Activated CD4-positive, alpha-beta T cell treated with anti-CD3 and anti-CD28 coated beads for 1 hour (primary cell): ENCODE data around the gene USP3.

ENCODE experiments used
- DNase-seq: peaks from one replicate; pipeline ENCODE4 v3.0.0-alpha.2; 2020

The USP3 gene

GRCh38 chr15:63554337-63554927, 50.0 kb downstream of the USP3 start:
- no peak for DNase-seq

- DNase-seq = no peak
Observed at GRCh38 chr15:63555507-63555906, 51.1 kb downstream of the USP3 start.

GRCh38 chr15:63556246-63556645, 51.9 kb downstream of the USP3 start:
- DNase-seq = no peak

GRCh38 chr15:63556736-63557135, 52.3 kb downstream of the USP3 start:
- no peak for DNase-seq

- no peak for DNase-seq
Observed at GRCh38 chr15:63559753-63560152, 55.4 kb downstream of the USP3 start.

GRCh38 chr15:63560741-63561448, 56.5 kb downstream of the USP3 start:
- DNase-seq = no peak

GRCh38 chr15:63564093-63564492, 59.7 kb downstream of the USP3 start:
- DNase-seq = no peak

- no peak for DNase-seq
Observed at GRCh38 chr15:63565536-63566186, 61.3 kb downstream of the USP3 start.

GRCh38 chr15:63572749-63573464, 68.5 kb downstream of the USP3 start:
- no peak for DNase-seq

GRCh38 chr15:63573533-63573932, 69.1 kb downstream of the USP3 start:
- DNase-seq = no peak

GRCh38 chr15:63575312-63575711, 70.9 kb downstream of the USP3 start:
- DNase-seq = no peak

GRCh38 chr15:63576441-63576840, 72.0 kb downstream of the USP3 start:
- DNase-seq = no peak

GRCh38 chr15:63582179-63582578, 77.8 kb downstream of the USP3 start:
- DNase-seq = no peak

GRCh38 chr15:63582718-63583426, 78.5 kb downstream of the USP3 start:
- no peak for DNase-seq

GRCh38 chr15:63586790-63587189, 82.4 kb downstream of the USP3 start:
- DNase-seq = no peak

GRCh38 chr15:63587527-63587926, 83.1 kb downstream of the USP3 start:
- no peak for DNase-seq

GRCh38 chr15:63588826-63589225, 84.4 kb downstream of the USP3 start:
- DNase-seq = no peak

- no peak for DNase-seq
Observed at GRCh38 chr15:63593705-63594671, 89.6 kb downstream of the USP3 start.

- DNase-seq = no peak
Observed at GRCh38 chr15:63595065-63595464, 90.7 kb downstream of the USP3 start.

- no peak for DNase-seq
Observed at GRCh38 chr15:63595688-63596087, 91.3 kb downstream of the USP3 start.

GRCh38 chr15:63596676-63597037, 92.3 kb downstream of the USP3 start:
- no peak for DNase-seq
